K562 (cell line): Measurements from ENCODE around the gene GNA14. TPM values are rescaled to one million over a fixed set of nuclear protein-coding genes. Genes with fewer than 3 reads are reported as not detected.

Experiments
- ATAC-seq: fragments of 200-7000 bp; cut with Tn5 transposase; 3 replicates; pipeline ENCODE4 v1.9.1; 2020; ENCODE audit warnings: moderate library complexity
- BruUV-seq: library from RNA; stranded (reverse); fragments of 400-500 nt; replicated peaks from 2 replicates; lab custom pipeline; 2021; lab: Mats Ljungman, UMichigan
- CTCF ChIA-PET: fragments of 300-600 bp; formaldehyde crosslinking; extraction: SDS; loops from one replicate; lab custom pipeline; 2021; ENCODE audit warnings: low intra/inter-chr PET ratio; lab: Yijun Ruan, JAX
- POLR2A ChIA-PET: fragments of 300-600, 350-650 bp; sonication (Branson Sonifier 250); formaldehyde crosslinking; extraction: SDS; loops from one replicate; lab custom pipeline; 2021; ENCODE audit warnings: antibody characterized with exemption, inconsistent platforms; lab: Yijun Ruan, JAX
- DNase-seq, 4 experiments: peaks; one replicate each; pipeline versions ENCODE4 v3.0.0 to v3.0.0-alpha.2; 2011 to 2018; ENCODE audit warnings: low spot score in 3 of 4, mixed read lengths in 3 of 4; ENCODE audit errors: extremely low read depth in 1 of 4
- FAIRE-seq: peaks from 2 replicates; lab custom pipeline; 2011; peaks lifted over from hg19 to GRCh38; lab: Jason Lieb, UNC
- H2AFZ ChIP-seq: 2 replicates; pipeline ENCODE4 v1.6.0; 2011; ENCODE audit warnings: low read depth, low read length, control low read depth, inconsistent platforms
- H3K27ac ChIP-seq: fragments of 200-600 bp; 3 replicates; pipeline ENCODE4 v1.8.0; 2011; ENCODE audit warnings: low read depth, mild to moderate bottlenecking, control low read depth, inconsistent platforms, low read length, moderate library complexity, mixed read lengths; ENCODE audit errors: extremely low read depth
- H3K27me3 ChIP-seq, 2 experiments: fragments of 300-600 bp in 1 of 2; 2 replicates in 1 of 2; 3 replicates in 1 of 2; pipeline versions ENCODE4 v1.6.0 to v1.8.0; 2011; ENCODE audit warnings: inconsistent platforms in 2 of 2, low read length in 2 of 2, mild to moderate bottlenecking in 1 of 2, mixed read lengths in 1 of 2, moderate library complexity in 1 of 2; ENCODE audit not compliant: control insufficient read depth in 2 of 2, insufficient read depth in 2 of 2
- H3K36me3 ChIP-seq: fragments of 300-600 bp; 3 replicates; pipeline ENCODE4 v1.8.0; 2011; ENCODE audit warnings: mild to moderate bottlenecking, low read length, inconsistent platforms; ENCODE audit not compliant: control insufficient read depth, insufficient read depth
- H3K4me1 ChIP-seq, 2 experiments: fragments of 200-600 bp in 1 of 2; replicated peaks in 1 of 2; 2 replicates in 1 of 2; 3 replicates in 1 of 2; pipeline versions ENCODE4 v1.5.1 to v1.8.0; 2011; ENCODE audit warnings: inconsistent platforms in 2 of 2, low read length in 2 of 2, mild to moderate bottlenecking in 1 of 2, mixed read lengths in 1 of 2, moderate library complexity in 1 of 2; ENCODE audit not compliant: control insufficient read depth in 2 of 2, insufficient read depth in 2 of 2
- H3K4me2 ChIP-seq: 2 replicates; pipeline ENCODE4 v1.6.1; 2011; ENCODE audit warnings: low read length, control low read depth, inconsistent platforms, mixed read lengths; ENCODE audit not compliant: insufficient read depth
- H3K4me3 ChIP-seq: fragments of 200-600 bp; sonication (generic), shearing (Covaris generic); 2 replicates; pipeline ENCODE4 v1.5.1; 2016; ENCODE audit warnings: control low read depth, inconsistent platforms
- H3K79me2 ChIP-seq: fragments of 200-600 bp; 3 replicates; pipeline ENCODE4 v1.8.0; 2011; ENCODE audit warnings: low read length, inconsistent platforms; ENCODE audit not compliant: control insufficient read depth, insufficient read depth
- H3K9ac ChIP-seq, 2 experiments: 2 replicates each; pipeline versions ENCODE4 v1.6.0 to v1.6.1; 2011; ENCODE audit warnings: low read depth in 2 of 2, low read length in 2 of 2, control low read depth in 1 of 2, inconsistent platforms in 1 of 2, mild to moderate bottlenecking in 1 of 2, mixed read lengths in 1 of 2; ENCODE audit not compliant: insufficient read depth in 1 of 2
- H3K9me1 ChIP-seq: one replicate; pipeline ENCODE4 v1.6.0; 2011; ENCODE audit warnings: inconsistent platforms, mild to moderate bottlenecking, low read length, moderate library complexity; ENCODE audit not compliant: control insufficient read depth, insufficient read depth
- H3K9me3 ChIP-seq: replicated peaks from 2 replicates; pipeline ENCODE4 v1.5.1; 2011; ENCODE audit warnings: low read depth, low read length, inconsistent platforms; ENCODE audit not compliant: control insufficient read depth, insufficient read depth
- H4K20me1 ChIP-seq: replicated peaks from 2 replicates; pipeline ENCODE4 v1.6.1; 2011; ENCODE audit warnings: low read length, inconsistent platforms, mixed read lengths; ENCODE audit not compliant: control insufficient read depth, insufficient read depth
- CEBPB ChIP-seq: fragments of 450-650 bp; IDR thresholded peaks from 2 replicates; pipeline ENCODE4 v1.6.1; 2016; ENCODE audit warnings: missing genetic modification characterization, missing compliant biosample characterization
- CHD4 ChIP-seq: fragments of 200-600 bp; sonication (generic); IDR thresholded peaks from 3 replicates; pipeline ENCODE4 v1.6.1; 2012; ENCODE audit warnings: low read depth, mild to moderate bottlenecking, mixed read lengths, low read length, inconsistent platforms; ENCODE audit not compliant: insufficient read depth, insufficient replicate concordance, poor library complexity, severe bottlenecking
- E2F8 ChIP-seq: fragments of 450-650 bp; IDR thresholded peaks from 2 replicates; pipeline ENCODE4 v1.7.1; 2018; ENCODE audit warnings: mild to moderate bottlenecking, low read depth; ENCODE audit not compliant: partially characterized antibody
- MNT ChIP-seq, 2 experiments: fragments of 450-650 bp; conservative IDR thresholded peaks; 2 replicates each; pipeline ENCODE4 v1.6.1; 2017; ENCODE audit warnings: mild to moderate bottlenecking in 2 of 2, moderate library complexity in 2 of 2
- NFE2L1 ChIP-seq: fragments of 450-650 bp; IDR thresholded peaks from 2 replicates; pipeline ENCODE4 v1.6.1; 2016; ENCODE audit warnings: missing genetic modification characterization, low read depth, mild to moderate bottlenecking, missing compliant biosample characterization, moderate library complexity, borderline replicate concordance
- RAD51 ChIP-seq: fragments of 450-650 bp; IDR thresholded peaks from 2 replicates; pipeline ENCODE4 v1.7.1; 2016; ENCODE audit warnings: low read depth, mild to moderate bottlenecking, borderline replicate concordance
- SAP30 ChIP-seq: fragments of 200-600 bp; sonication (generic); IDR thresholded peaks from 2 replicates; pipeline ENCODE4 v1.6.1; 2012; ENCODE audit warnings: borderline replicate concordance, low read depth, mild to moderate bottlenecking, moderate library complexity, low read length, control low read depth, inconsistent platforms; ENCODE audit not compliant: insufficient read depth, poor library complexity, severe bottlenecking
- SNAPC5 ChIP-seq: fragments of 250-450 bp; sonication (Bioruptor Pico); IDR thresholded peaks from 2 replicates; pipeline ENCODE4 v1.8.0; 2021; ENCODE audit warnings: moderate library complexity, mild to moderate bottlenecking, inconsistent platforms
- TSHZ1 ChIP-seq: fragments of 250-450 bp; sonication (Bioruptor Pico); IDR thresholded peaks from 2 replicates; pipeline ENCODE4 v1.4.0; 2020; ENCODE audit warnings: mild to moderate bottlenecking, moderate library complexity
- ZEB2 ChIP-seq: fragments of 450-650 bp; IDR thresholded peaks from 2 replicates; pipeline ENCODE4 v1.6.1; 2016
- ZNF134 ChIP-seq: fragments of 250-450 bp; sonication (Bioruptor Pico); conservative IDR thresholded peaks from 2 replicates; pipeline ENCODE4 v1.4.0; 2020
- ZNF140 ChIP-seq: fragments of 250-450 bp; sonication (Bioruptor Pico); IDR thresholded peaks from 2 replicates; pipeline ENCODE4 v1.8.0; 2021; ENCODE audit warnings: moderate library complexity, mild to moderate bottlenecking, inconsistent platforms
- ZNF431 ChIP-seq: sonication (generic); formaldehyde crosslinking; IDR thresholded peaks from 2 replicates; pipeline ENCODE4 v1.8.0; 2022; ENCODE audit warnings: mild to moderate bottlenecking, missing genetic modification reagents
- WGBS: fragments of 100-300 bp; shearing (Covaris generic); methylation state at CpG from one replicate; pipeline ENCODE4 v1.1.6; 2016; ENCODE audit warnings: low coverage, mixed read lengths; ENCODE audit not compliant: insufficient coverage; ENCODE audit errors: missing lambda C conversion rate; 5-methylcytosine and 5-hydroxymethylcytosine counted together
- in situ Hi-C: fragments of 300-500 bp; cut with MboI; formaldehyde crosslinking; loops from 4 replicates; pipeline ENCODE4 v1.15.0; 2018; ENCODE audit warnings: inconsistent platforms, mixed read lengths
- intact Hi-C: fragments of 100-400 bp; cut with micrococcal nuclease; formaldehyde crosslinking; loops from 2 replicates; pipeline ENCODE4 v1.14.2; 2022
- polyA plus RNA-seq, 8 experiments: library from polyadenylated mRNA; depleted of rRNA in 4 of 8; stranded (reverse) in 5 of 8; unstranded in 3 of 8; fragments of >200 nt; fragmentation: Nextera tagmentation in 2 of 8; fragmentation: Illumina TruSeq in 1 of 8; extraction: Ambion mirVana in 2 of 8; extraction: Trizol in 1 of 8; gene quantifications; 2 replicates each; pipeline versions ENCODE4 v1.2.1 to v1.2.3, GENCODE V29; 2011 to 2014; ENCODE audit warnings: inconsistent platforms in 1 of 8, missing spikeins in 1 of 8
- total RNA-seq, 7 experiments: library from RNA; depleted of rRNA in 6 of 7; stranded (reverse); fragments of >200 nt in 6 of 7; fragmentation: Illumina TruSeq in 2 of 7; extraction: Trizol in 2 of 7; gene quantifications; 2 replicates each; pipeline versions ENCODE4 v1.2.1 to v1.2.3, GENCODE V29; 2011 to 2021; ENCODE audit warnings: low replicate concordance in 1 of 7

The GNA14 gene
- total and polyA plus RNA-seq, 9 of the 15 experiments (the other 6 are each of a cell fraction or from before 2014, with no cell fraction given) = 0.03 to 0.11 (median 0.03) TPM; not detected in 6

- no peaks in the 10 kb centered on the region for H3K9me1 ChIP-seq
- no peaks in the 10 kb centered on the region for H3K4me1 ChIP-seq
- CTCF ChIA-PET = no interaction called here
- H2AFZ ChIP-seq = no peak overlapping the region
- FAIRE-seq (no peak), DNase-seq (no peak), ATAC-seq (no peak)
- H4K20me1 ChIP-seq = no peaks in the 10 kb centered on the region
- H3K36me3 ChIP-seq = no peaks in the 10 kb centered on the region
- in situ Hi-C loops = no loop called here
- no peaks in the 10 kb centered on the region for H3K9me3 ChIP-seq
- intact Hi-C loops = loop anchor here (5.0 to 10.0 kb wide), 2 partner anchors 72 to 445 kb away; no protein-coding TSS in a partner anchor
- no peak overlapping the region for H3K9ac ChIP-seq
- no peaks in the 10 kb centered on the region for H3K79me2 ChIP-seq
- no peaks in the 10 kb centered on the region; a peak in 1 of 5 replicates for H3K27me3 ChIP-seq
- no peak overlapping the region for H3K4me3 ChIP-seq
- no peak overlapping the region for H3K27ac ChIP-seq
- no peak overlapping the region for H3K4me2 ChIP-seq
- WGBS = 12% methylated on average over 8 of the region's 9 CpGs
- POLR2A ChIA-PET = interaction anchor here (0.8 kb wide), 1 partner anchor 375 kb away, joined by 3 read pairs; no protein-coding TSS in a partner anchor
- BruUV-seq = no TSS peak
- no peak for TF ChIP-seq ZNF431 (CRISPR knock-in tag)
- no peak for TF ChIP-seq ZEB2
- TF ChIP-seq NFE2L1 (tag) = no peak
- no peak for TF ChIP-seq CHD4
- TF ChIP-seq CEBPB (tag) = no peak
- TF ChIP-seq TSHZ1 (CRISPR knock-in tag) = no peak
- no peak for TF ChIP-seq RAD51
- no peak for TF ChIP-seq MNT (conservative IDR thresholded peaks at IDR 0.05)
- TF ChIP-seq ZNF134 = no peak
- no peak for TF ChIP-seq SAP30
- no peak for TF ChIP-seq SNAPC5 (CRISPR knock-in tag)
- no peak for TF ChIP-seq ZNF140 (CRISPR knock-in tag)
- TF ChIP-seq E2F8 = no peak
These were observed 31.7 kb upstream of the GNA14 start for GRCh38 chr9:77679661-77680368.
